ENCODE results near the gene PDS5B. TPM values are rescaled to one million over a fixed set of nuclear protein-coding genes. Genes with fewer than 3 reads are reported as not detected.

Gene PDS5B
- total RNA-seq, 2 donors from 2014 or later: 44.0 to 47.1 TPM

DNA sequence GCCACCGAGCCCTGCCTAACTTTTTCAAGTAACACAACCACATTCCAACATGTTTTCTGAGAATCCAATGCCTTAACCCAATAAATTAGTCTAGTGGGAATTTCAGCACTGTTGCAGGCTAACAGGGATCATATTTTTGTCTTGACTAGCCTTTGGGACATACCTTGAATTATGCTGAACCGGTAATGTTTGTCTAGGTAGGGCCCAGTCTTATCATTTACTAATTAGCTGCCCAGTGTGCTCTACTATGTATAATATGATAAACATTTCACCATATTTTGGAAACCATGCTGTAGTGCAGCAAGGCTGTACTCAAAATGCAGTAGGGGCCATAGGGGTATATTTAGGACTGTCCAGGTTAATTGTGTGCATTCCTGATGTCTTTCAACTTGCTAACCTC, 3.3 kb upstream of the PDS5B start:
- Histone ChIP-seq H3K36me3 (no peaks in the 10 kb centered on the region), H3K9me3 (no peaks in the 10 kb centered on the region), H3K4me1 (ENCODE audit: control insufficient read depth in 1 of 2, low read depth in 2 of 2) (no peaks in the 10 kb centered on the region), H3K27ac (no peak overlapping the region), H3K27me3 (replicated peaks; ENCODE audit: insufficient read depth) (no peaks in the 10 kb centered on the region), H3K4me3 (no peak overlapping the region)
- DNase-seq (ENCODE audit: low spot score) (no peak), ATAC-seq (ENCODE audit: insufficient number of reproducible peaks, low FRiP score, low read depth) (no peak)
- TF ChIP-seq, protein P1, sequence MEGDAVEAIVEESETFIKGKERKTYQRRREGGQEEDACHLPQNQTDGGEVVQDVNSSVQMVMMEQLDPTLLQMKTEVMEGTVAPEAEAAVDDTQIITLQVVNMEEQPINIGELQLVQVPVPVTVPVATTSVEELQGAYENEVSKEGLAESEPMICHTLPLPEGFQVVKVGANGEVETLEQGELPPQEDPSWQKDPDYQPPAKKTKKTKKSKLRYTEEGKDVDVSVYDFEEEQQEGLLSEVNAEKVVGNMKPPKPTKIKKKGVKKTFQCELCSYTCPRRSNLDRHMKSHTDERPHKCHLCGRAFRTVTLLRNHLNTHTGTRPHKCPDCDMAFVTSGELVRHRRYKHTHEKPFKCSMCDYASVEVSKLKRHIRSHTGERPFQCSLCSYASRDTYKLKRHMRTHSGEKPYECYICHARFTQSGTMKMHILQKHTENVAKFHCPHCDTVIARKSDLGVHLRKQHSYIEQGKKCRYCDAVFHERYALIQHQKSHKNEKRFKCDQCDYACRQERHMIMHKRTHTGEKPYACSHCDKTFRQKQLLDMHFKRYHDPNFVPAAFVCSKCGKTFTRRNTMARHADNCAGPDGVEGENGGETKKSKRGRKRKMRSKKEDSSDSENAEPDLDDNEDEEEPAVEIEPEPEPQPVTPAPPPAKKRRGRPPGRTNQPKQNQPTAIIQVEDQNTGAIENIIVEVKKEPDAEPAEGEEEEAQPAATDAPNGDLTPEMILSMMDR (IDR thresholded peaks at IDR 0.05): no peak

DNA sequence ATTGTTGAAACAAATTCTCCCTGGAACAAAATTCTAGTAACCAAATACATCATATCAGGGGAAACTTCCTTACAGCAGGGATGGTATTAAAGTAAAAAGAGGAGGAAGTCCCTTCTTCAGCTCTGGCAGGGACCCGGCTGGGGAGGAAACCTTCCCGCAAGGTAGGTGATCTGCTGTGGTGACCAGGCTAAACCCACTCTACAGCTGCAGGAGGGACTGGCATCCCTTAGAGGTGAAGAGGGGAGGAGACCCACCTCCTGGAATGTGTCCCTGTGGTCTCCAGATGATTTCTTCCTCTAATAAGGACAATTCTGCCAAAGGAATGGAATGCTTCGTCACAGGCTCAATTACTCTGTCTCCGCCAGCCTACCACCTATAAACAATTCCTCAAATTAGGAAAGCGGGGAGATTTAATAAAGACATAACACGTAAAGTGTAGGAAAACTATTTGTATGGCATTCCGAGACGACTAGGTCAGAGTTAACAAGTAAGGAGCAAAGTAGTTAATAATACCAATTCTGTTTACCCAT, 637 bp upstream of the PDS5B start:
- Histone ChIP-seq H3K4me1 (ENCODE audit: control insufficient read depth in 1 of 2, low read depth in 2 of 2) (peaks cover 8 to 24% of the 10 kb centered on the region in 2 donors), H3K36me3 (no peaks in the 10 kb centered on the region), H3K4me3 (peak overlapping the region; percentile 83), H3K27ac (peak overlapping the region; percentile 70 to 86), H3K27me3 (replicated peaks; ENCODE audit: insufficient read depth) (no peaks in the 10 kb centered on the region), H3K9me3 (no peaks in the 10 kb centered on the region)
- TF ChIP-seq, protein P1 (IDR thresholded peaks at IDR 0.05): no peak
- DNase-seq (ENCODE audit: low spot score) (no peak), ATAC-seq (ENCODE audit: insufficient number of reproducible peaks, low FRiP score, low read depth) (no peak)

DNA sequence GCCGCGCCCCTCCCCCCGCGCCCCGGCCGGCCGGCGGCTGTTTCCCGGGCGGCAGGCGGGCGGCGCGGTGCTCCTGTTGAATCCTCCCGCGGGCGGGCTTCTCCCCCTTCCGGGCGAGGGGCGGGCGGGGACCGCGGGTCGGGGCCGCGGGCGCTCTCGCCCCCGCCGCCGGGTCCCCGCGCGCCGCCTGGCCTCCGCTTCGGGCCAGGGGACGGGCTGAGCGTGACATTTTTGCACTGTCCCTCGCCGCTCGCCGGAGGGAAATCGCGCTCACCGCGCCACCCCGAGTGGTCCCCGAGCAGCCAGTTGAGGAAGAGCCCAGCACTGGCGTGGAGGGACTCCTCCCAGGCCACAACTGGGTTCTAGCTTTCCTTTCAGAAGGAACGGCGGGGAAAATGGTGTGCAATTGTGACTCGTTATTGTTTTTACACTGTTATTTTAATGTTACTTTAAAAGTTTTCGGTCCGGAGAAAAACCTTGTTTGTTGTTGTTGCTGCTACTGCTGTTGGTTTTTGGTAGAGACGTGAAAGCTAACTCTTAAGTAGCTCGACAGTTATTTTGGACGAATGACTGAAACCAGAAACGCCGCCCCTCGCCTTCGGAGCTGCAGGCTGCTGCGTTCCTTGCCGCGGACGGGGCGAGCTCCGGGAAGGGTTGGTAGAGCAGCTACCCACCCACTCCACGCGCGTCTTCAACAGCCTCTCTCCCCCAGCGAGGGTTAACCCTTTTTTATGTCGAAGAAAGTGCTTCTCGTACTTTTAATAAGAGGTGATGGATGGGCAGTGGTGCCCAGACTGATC, 959 bp downstream of the PDS5B start:
- peak overlapping the region; percentile 81 to 90 for H3K27ac ChIP-seq
- H3K36me3 ChIP-seq: no peaks in the 10 kb centered on the region
- no peaks in the 10 kb centered on the region for H3K9me3 ChIP-seq
- peaks cover 9 to 26% of the 10 kb centered on the region in 2 donors for H3K4me1 ChIP-seq (ENCODE audit: control insufficient read depth in 1 of 2, low read depth in 2 of 2)
- DNase-seq (ENCODE audit: low spot score) (peak; percentile 25), ATAC-seq (ENCODE audit: insufficient number of reproducible peaks, low FRiP score, low read depth) (peak; percentile 42)
- peak overlapping the region; percentile 79 for H3K4me3 ChIP-seq
- TF ChIP-seq, protein P1 (IDR thresholded peaks at IDR 0.05): no peak
- no peaks in the 10 kb centered on the region for H3K27me3 ChIP-seq (replicated peaks; ENCODE audit: insufficient read depth)

DNA sequence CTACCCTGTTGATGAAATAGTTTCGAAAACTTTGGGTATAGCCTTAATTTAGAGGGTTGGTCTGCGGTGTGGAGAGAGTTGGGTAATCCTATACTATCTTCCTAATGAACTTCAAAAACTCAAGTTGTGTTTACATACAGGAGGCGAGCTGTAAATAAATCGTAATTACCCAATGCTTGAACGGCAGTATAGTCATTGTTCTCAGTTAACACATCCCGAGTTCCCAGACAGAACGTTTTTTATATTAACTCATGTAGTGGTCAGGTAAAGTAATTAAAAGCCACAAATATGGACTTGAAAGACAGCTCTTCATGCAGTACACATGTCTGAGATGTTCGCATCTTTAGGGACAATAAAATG, 1.5 kb downstream of the PDS5B start:
- ATAC-seq (ENCODE audit: insufficient number of reproducible peaks, low FRiP score, low read depth) (no peak), DNase-seq (ENCODE audit: low spot score) (no peak)
- Histone ChIP-seq H3K4me1 (ENCODE audit: control insufficient read depth in 1 of 2, low read depth in 2 of 2) (peaks cover 9 to 29% of the 10 kb centered on the region in 2 donors), H3K4me3 (peak overlapping the region; percentile 79), H3K27ac (peak overlapping the region; percentile 81 to 90), H3K9me3 (no peaks in the 10 kb centered on the region), H3K36me3 (no peaks in the 10 kb centered on the region), H3K27me3 (replicated peaks; ENCODE audit: insufficient read depth) (no peaks in the 10 kb centered on the region)
- TF ChIP-seq, protein P1 (IDR thresholded peaks at IDR 0.05): no peak

DNA sequence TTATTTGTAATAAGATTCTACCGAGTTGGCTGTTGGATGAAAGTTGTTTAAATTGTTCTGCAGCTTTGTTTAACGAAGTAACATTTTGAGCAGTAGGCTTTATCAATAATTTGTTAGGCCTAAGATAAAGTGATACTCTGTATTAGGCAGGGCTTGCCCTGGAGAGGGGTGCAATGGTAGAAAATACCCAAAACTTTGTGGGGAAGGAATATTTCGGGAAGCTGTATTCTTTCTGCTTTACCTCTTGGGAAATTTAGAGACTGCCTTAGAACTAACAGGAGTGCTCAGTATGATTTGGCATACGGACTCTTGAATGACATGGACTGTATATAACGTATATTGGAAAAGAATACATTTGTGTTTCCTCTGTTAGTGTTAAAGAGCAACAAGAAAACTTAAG, 2.5 kb downstream of the PDS5B start:
- Histone ChIP-seq H3K4me1 (ENCODE audit: control insufficient read depth in 1 of 2, low read depth in 2 of 2) (peaks cover 9 to 31% of the 10 kb centered on the region in 2 donors), H3K9me3 (no peaks in the 10 kb centered on the region), H3K36me3 (no peaks in the 10 kb centered on the region), H3K4me3 (peak overlapping the region; percentile 79), H3K27me3 (replicated peaks; ENCODE audit: insufficient read depth) (no peaks in the 10 kb centered on the region), H3K27ac (peak overlapping the region; percentile 81 to 90)
- TF ChIP-seq, protein P1 (IDR thresholded peaks at IDR 0.05): no peak
- ATAC-seq (ENCODE audit: insufficient number of reproducible peaks, low FRiP score, low read depth) (no peak), DNase-seq (ENCODE audit: low spot score) (no peak)
